Spinal cord (tissue), 10 donors: ENCODE measurements around the gene SHPK. TPM values are rescaled to one million over a fixed set of nuclear protein-coding genes. Genes with fewer than 3 reads are reported as not detected.
"Not testable (repeated sequence)": the region's sequence is repeated elsewhere in the genome, so short reads cannot be mapped to it uniquely, and the experiment has no call there.

Source experiments
- DNase-seq, 6 donors: peaks; one replicate each; pipeline versions ENCODE4 v3.0.0 to v3.0.0-alpha.2; 2013 to 2015; ENCODE audit warnings: low spot score in 6 of 6, low read depth in 4 of 6
- H3K27ac ChIP-seq: one replicate; pipeline ENCODE4 v1.5.1; 2013; ENCODE audit warnings: low read depth, low read length, control low read depth
- H3K27me3 ChIP-seq: one replicate; pipeline ENCODE4 v1.6.1; 2013; ENCODE audit warnings: low read length; ENCODE audit not compliant: control insufficient read depth, insufficient read depth
- H3K36me3 ChIP-seq: one replicate; pipeline ENCODE4 v1.6.1; 2013; ENCODE audit warnings: low read length; ENCODE audit not compliant: control insufficient read depth, insufficient read depth
- H3K4me1 ChIP-seq: one replicate; pipeline ENCODE4 v1.6.1; 2013; ENCODE audit warnings: low read length; ENCODE audit not compliant: control insufficient read depth, insufficient read depth
- H3K4me3 ChIP-seq: one replicate; pipeline ENCODE4 v1.5.1; 2013; ENCODE audit warnings: low read depth, low read length, control low read depth
- H3K9me3 ChIP-seq: one replicate; pipeline ENCODE4 v1.6.1; 2013; ENCODE audit warnings: low read length; ENCODE audit not compliant: control insufficient read depth, insufficient read depth
- WGBS: methylation state at CpG from one replicate; pipeline ENCODE4 v1.1.5; 2013; ENCODE audit warnings: missing lambda C conversion rate; ENCODE audit not compliant: insufficient coverage; 5-methylcytosine and 5-hydroxymethylcytosine counted together
- polyA plus RNA-seq, 2 donors: library from polyadenylated mRNA; unstranded; fragments of 120-200 nt; gene quantifications; one replicate each; pipeline ENCODE4 v1.2.1, GENCODE V29; 2013; ENCODE audit not compliant: insufficient read length in 2 of 2
- total RNA-seq, 2 donors: library from RNA; depleted of rRNA in 1 of 2; stranded (reverse); fragments of 120-200 nt in 1 of 2; fragments of >200 nt in 1 of 2; gene quantifications; one replicate each; pipeline versions ENCODE4 v1.2.3 to v1.2.4, GENCODE V29; 2013 to 2014
- donor health status: healthy.

The SHPK gene
- total and polyA plus RNA-seq, 4 donors = 9.6 to 16.2 (median 14.0) TPM

GRCh38 chr17:3564241-3564640, 71.8 kb downstream of the SHPK start:
- WGBS = 96% methylated on average over 18 of the region's 28 CpGs

GRCh38 chr17:3559270-3559645, 76.8 kb downstream of the SHPK start:
- Histone ChIP-seq H3K36me3 (no peaks in the 10 kb centered on the region), H3K9me3 (no peaks in the 10 kb centered on the region), H3K27ac (no peak overlapping the region), H3K4me3 (no peak overlapping the region), H3K27me3 (no peaks in the 10 kb centered on the region), H3K4me1 (no peaks in the 10 kb centered on the region)
- DNase-seq = no peak
- WGBS = 93% methylated on average over 6 of the region's 9 CpGs

More at GRCh38 chr17:3564241-3564640, 71.8 kb downstream of the SHPK start:
- DNase-seq, H3K4me1 ChIP-seq, H3K27ac ChIP-seq, H3K9me3 ChIP-seq, H3K4me3 ChIP-seq, H3K27me3 ChIP-seq: not testable (repeated sequence)
- peaks cover 26% of the 10 kb centered on the region for H3K36me3 ChIP-seq

- H3K4me1 ChIP-seq = no peaks in the 10 kb centered on the region
- DNase-seq = no peak
- H3K9me3 ChIP-seq = no peaks in the 10 kb centered on the region
- no peak overlapping the region for H3K4me3 ChIP-seq
- no peak overlapping the region for H3K27ac ChIP-seq
- no peaks in the 10 kb centered on the region for H3K27me3 ChIP-seq
- H3K36me3 ChIP-seq = no peaks in the 10 kb centered on the region
- 74% methylated on average over 13 of the region's 25 CpGs for WGBS
These were observed 77.3 kb downstream of the SHPK start for GRCh38 chr17:3558603-3559269.

Other genes with a start within 250 kb of the SHPK start
- 1 to 10 TPM in 1 of 2 donors, under 1 TPM in 1; 0.66 to 1.9 TPM for gene OR3A2, start 249.9 kb downstream of the SHPK start, total RNA-seq
- 1 to 10 TPM; 1.3 to 1.4 TPM for gene OR3A2, start 249.9 kb downstream of the SHPK start, polyA plus RNA-seq
- gene OR1E1, start 237.8 kb downstream of the SHPK start, total RNA-seq = not detected
- gene OR1E1, start 237.8 kb downstream of the SHPK start, polyA plus RNA-seq = not detected
- gene OR3A3, start 224.9 kb downstream of the SHPK start, total RNA-seq = not detected
- gene OR3A3, start 224.9 kb downstream of the SHPK start, polyA plus RNA-seq = under 1 TPM in 1 of 2 donors, not detected in 1; 0.39 TPM
- not detected for gene OR1E2, start 202.4 kb downstream of the SHPK start, total RNA-seq
- gene OR1E2, start 202.4 kb downstream of the SHPK start, polyA plus RNA-seq = under 1 TPM in 1 of 2 donors, not detected in 1; 0.23 TPM
- 1 to 10 TPM in 1 of 2 donors, under 1 TPM in 1; 0.44 to 1.2 TPM for gene SPATA22, start 164.4 kb downstream of the SHPK start, total RNA-seq
- under 1 TPM; 0.63 to 0.99 TPM for gene SPATA22, start 164.4 kb downstream of the SHPK start, polyA plus RNA-seq
- 10 to 100 TPM; 18.2 to 27.2 TPM for gene ASPA, start 160.3 kb downstream of the SHPK start, total RNA-seq
- 1 to 10 TPM; 1.9 to 6.9 TPM for gene ASPA, start 160.3 kb downstream of the SHPK start, polyA plus RNA-seq
- gene TRPV3, start 78.4 kb downstream of the SHPK start, total RNA-seq = 1 to 10 TPM; 2.2 to 5.4 TPM
- gene TRPV3, start 78.4 kb downstream of the SHPK start, polyA plus RNA-seq = 1 to 10 TPM; 2.8 to 4.7 TPM
- gene TRPV1, start 26.8 kb downstream of the SHPK start, total RNA-seq = 10 to 100 TPM in 1 of 2 donors, 1 to 10 TPM in 1; 6.0 to 29.3 TPM
- 10 to 100 TPM in 1 of 2 donors, 1 to 10 TPM in 1; 7.9 to 12.6 TPM for gene TRPV1, start 26.8 kb downstream of the SHPK start, polyA plus RNA-seq
- gene CTNS, start 510 bp upstream of the SHPK start, total RNA-seq = 10 to 100 TPM; 13.6 to 15.2 TPM
- 10 to 100 TPM; 16.6 to 17.8 TPM for gene CTNS, start 510 bp upstream of the SHPK start, polyA plus RNA-seq
- 100 to 1,000 TPM in 1 of 2 donors, 10 to 100 TPM in 1; 26.4 to 116 TPM for gene TAX1BP3, start 32.3 kb upstream of the SHPK start, total RNA-seq
- 10 to 100 TPM; 44.9 to 52.6 TPM for gene TAX1BP3, start 32.3 kb upstream of the SHPK start, polyA plus RNA-seq
- 10 to 100 TPM; 11.0 to 18.7 TPM for gene EMC6, start 32.6 kb upstream of the SHPK start, total RNA-seq
- gene EMC6, start 32.6 kb upstream of the SHPK start, polyA plus RNA-seq = 10 to 100 TPM; 43.7 to 48.1 TPM
- gene P2RX5, start 59.9 kb upstream of the SHPK start, total RNA-seq = 1 to 10 TPM; 6.0 to 8.4 TPM
- 10 to 100 TPM; 12.3 to 16.8 TPM for gene P2RX5, start 59.9 kb upstream of the SHPK start, polyA plus RNA-seq
- 1 to 10 TPM; 1.3 to 2.5 TPM for gene HASPIN, start 87.7 kb upstream of the SHPK start, total RNA-seq
- 1 to 10 TPM; 1.6 to 1.9 TPM for gene HASPIN, start 87.7 kb upstream of the SHPK start, polyA plus RNA-seq
- 10 to 100 TPM; 26.5 to 34.4 TPM for gene ITGAE, start 164.9 kb upstream of the SHPK start, total RNA-seq
- 10 to 100 TPM; 49.7 to 51.2 TPM for gene ITGAE, start 164.9 kb upstream of the SHPK start, polyA plus RNA-seq
- 10 to 100 TPM; 23.8 to 38.5 TPM for gene NCBP3, start 210.0 kb upstream of the SHPK start, total RNA-seq
- 10 to 100 TPM; 49.9 to 63.2 TPM for gene NCBP3, start 210.0 kb upstream of the SHPK start, polyA plus RNA-seq